Adipocyte (in vitro differentiated cells): ENCODE results near the gene MRM1.
"Not testable (repeated sequence)": the region's sequence is repeated elsewhere in the genome, so short reads cannot be mapped to it uniquely, and the experiment has no call there.

Source experiments
- DNase-seq: peaks from one replicate; pipeline ENCODE4 v3.0.0-alpha.2; 2015; ENCODE audit warnings: low read depth
- H3K27me3 ChIP-seq: replicated peaks from 2 replicates; pipeline ENCODE4 v1.7.0; 2013; ENCODE audit warnings: mild to moderate bottlenecking, low read length, moderate library complexity; ENCODE audit not compliant: control insufficient read depth, insufficient read depth
- H3K36me3 ChIP-seq: 2 replicates; pipeline ENCODE4 v1.7.0; 2013; ENCODE audit warnings: low read length, mild to moderate bottlenecking, moderate library complexity; ENCODE audit not compliant: control insufficient read depth, insufficient read depth, severe bottlenecking
- H3K4me1 ChIP-seq: 2 replicates; pipeline ENCODE4 v1.7.0; 2013; ENCODE audit warnings: mild to moderate bottlenecking, low read length, moderate library complexity; ENCODE audit not compliant: control insufficient read depth, insufficient read depth
- H3K4me3 ChIP-seq: 2 replicates; pipeline ENCODE4 v1.7.0; 2013; ENCODE audit warnings: mild to moderate bottlenecking, low read length, moderate library complexity
- H3K9ac ChIP-seq: 2 replicates; pipeline ENCODE4 v1.7.0; 2013; ENCODE audit warnings: mild to moderate bottlenecking, low read length, moderate library complexity
- H3K9me3 ChIP-seq: 2 replicates; pipeline ENCODE4 v1.7.0; 2013; ENCODE audit warnings: mild to moderate bottlenecking, low read length, moderate library complexity; ENCODE audit not compliant: control insufficient read depth

Gene MRM1

DNA sequence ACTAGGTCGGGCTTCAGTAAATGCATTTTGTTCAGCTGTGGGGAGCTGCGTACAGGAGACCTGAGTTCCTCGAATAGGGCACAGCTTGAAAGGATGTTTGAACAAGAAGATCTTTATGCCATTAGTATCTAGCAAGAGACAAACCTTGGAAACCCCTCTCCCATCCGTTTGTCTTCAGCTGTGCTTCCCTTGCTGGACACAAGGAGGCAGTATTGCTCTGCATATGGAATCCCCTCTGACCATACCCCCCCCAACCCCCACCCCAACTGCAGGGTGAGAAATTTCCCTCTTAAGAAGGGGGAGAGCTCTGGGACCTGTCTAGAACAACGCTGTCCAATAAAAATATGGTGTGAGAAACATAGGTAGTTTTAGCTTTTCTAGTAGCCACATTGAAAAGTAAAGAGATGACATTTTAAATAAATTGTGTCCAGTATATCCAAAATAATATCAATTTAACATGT lies 1.6 kb downstream of the MRM1 start:
- peak overlapping the region; percentile 92 for H3K9ac ChIP-seq
- peak overlapping the region; percentile 96 for H3K4me3 ChIP-seq
- H3K4me1 ChIP-seq, result peaks cover 16% of the 10 kb centered on the region
- DNase-seq, result peak; percentile 86
- peaks cover 16% of the 10 kb centered on the region for H3K36me3 ChIP-seq
- no peaks in the 10 kb centered on the region for H3K9me3 ChIP-seq
- no peaks in the 10 kb centered on the region for H3K27me3 ChIP-seq

DNA sequence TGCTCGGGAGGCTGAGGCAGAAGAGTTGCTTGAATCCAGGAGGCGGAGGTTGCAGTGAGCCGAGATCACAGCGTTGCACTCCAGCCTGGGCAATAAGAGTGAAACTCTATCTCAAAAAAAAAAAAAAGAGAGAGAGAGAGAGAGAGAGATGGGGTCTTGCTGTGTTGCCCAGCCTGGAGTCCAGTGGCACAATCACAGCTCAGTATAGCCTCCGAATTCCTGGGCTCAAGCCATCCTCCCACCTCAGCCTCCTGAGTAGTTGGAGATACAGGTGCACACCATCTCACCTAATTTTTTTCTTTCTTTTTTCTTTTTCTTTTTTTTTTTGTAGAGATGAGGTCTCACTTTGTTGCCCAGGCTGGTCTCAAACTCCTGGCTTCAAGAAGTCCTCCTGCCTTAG lies 3.6 kb downstream of the MRM1 start:
- H3K27me3 ChIP-seq, H3K9me3 ChIP-seq, H3K4me3 ChIP-seq, H3K9ac ChIP-seq, DNase-seq, H3K36me3 ChIP-seq: not testable (repeated sequence)
- H3K4me1 ChIP-seq, result peaks cover 25% of the 10 kb centered on the region

GRCh38 chr17:36608280-36608679 lies 6.9 kb downstream of the MRM1 start:
- DNase-seq, result no peak
- no peaks in the 10 kb centered on the region for H3K27me3 ChIP-seq
- H3K4me3 ChIP-seq, result no peak overlapping the region
- no peak overlapping the region for H3K9ac ChIP-seq
- H3K36me3 ChIP-seq, result no peaks in the 10 kb centered on the region
- H3K4me1 ChIP-seq, result peaks cover 17% of the 10 kb centered on the region
- H3K9me3 ChIP-seq, result no peaks in the 10 kb centered on the region

- Histone ChIP-seq H3K9ac (no peak overlapping the region), H3K9me3 (no peaks in the 10 kb centered on the region), H3K36me3 (no peaks in the 10 kb centered on the region), H3K4me3 (no peak overlapping the region), H3K4me1 (peaks cover 17% of the 10 kb centered on the region), H3K27me3 (no peaks in the 10 kb centered on the region)
- peak; percentile 77 for DNase-seq
These were observed 7.6 kb downstream of the MRM1 start for GRCh38 chr17:36608794-36609497.

GRCh38 chr17:36609498-36609862 lies 8.1 kb downstream of the MRM1 start:
- peaks cover 17% of the 10 kb centered on the region for H3K4me1 ChIP-seq
- DNase-seq, result no peak
- no peaks in the 10 kb centered on the region for H3K36me3 ChIP-seq
- no peaks in the 10 kb centered on the region for H3K27me3 ChIP-seq
- H3K4me3 ChIP-seq, result no peak overlapping the region
- H3K9me3 ChIP-seq, result no peaks in the 10 kb centered on the region
- H3K9ac ChIP-seq, result no peak overlapping the region

- H3K36me3 ChIP-seq, result no peaks in the 10 kb centered on the region
- no peak overlapping the region for H3K4me3 ChIP-seq
- no peaks in the 10 kb centered on the region for H3K27me3 ChIP-seq
- no peak for DNase-seq
- peaks cover 17% of the 10 kb centered on the region for H3K4me1 ChIP-seq
- H3K9me3 ChIP-seq, result no peaks in the 10 kb centered on the region
- no peak overlapping the region for H3K9ac ChIP-seq
These were observed 9.1 kb downstream of the MRM1 start for GRCh38 chr17:36610474-36610873.

- Histone ChIP-seq H3K27me3 (no peaks in the 10 kb centered on the region), H3K36me3 (no peaks in the 10 kb centered on the region), H3K4me3 (no peak overlapping the region), H3K9me3 (no peaks in the 10 kb centered on the region), H3K9ac (no peak overlapping the region), H3K4me1 (peaks cover 17% of the 10 kb centered on the region)
- peak; percentile 69 for DNase-seq
These were observed 10.1 kb downstream of the MRM1 start for GRCh38 chr17:36611345-36612072.

DNA sequence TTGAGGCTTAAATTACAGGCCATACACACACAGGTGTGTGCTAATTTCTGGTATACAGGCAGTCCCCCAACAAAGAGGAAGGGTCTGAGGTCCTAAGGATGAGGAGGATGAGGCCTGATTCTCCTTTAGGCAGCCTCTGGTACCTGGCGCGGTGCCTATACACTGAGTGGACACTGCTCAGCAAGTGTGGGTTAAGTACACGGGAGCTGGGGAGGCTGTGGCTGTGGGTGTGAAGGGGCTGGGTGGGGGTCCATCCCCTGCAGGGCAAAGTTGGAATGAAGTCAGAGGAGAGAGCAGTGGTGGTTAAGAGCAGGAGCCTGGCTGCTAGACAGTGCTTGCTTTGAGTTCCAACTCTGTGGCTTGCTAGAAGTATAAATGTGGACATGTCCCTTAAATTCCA lies 10.9 kb downstream of the MRM1 start:
- no peak for DNase-seq
- no peaks in the 10 kb centered on the region for H3K9me3 ChIP-seq
- H3K4me1 ChIP-seq, result peaks cover 17% of the 10 kb centered on the region

GRCh38 chr17:36613155-36613554 lies 11.8 kb downstream of the MRM1 start:
- H3K27me3 ChIP-seq, result no peaks in the 10 kb centered on the region
- H3K4me3 ChIP-seq, result no peak overlapping the region
- H3K9me3 ChIP-seq, result no peaks in the 10 kb centered on the region
- peaks cover 17% of the 10 kb centered on the region for H3K4me1 ChIP-seq
- H3K36me3 ChIP-seq, result no peaks in the 10 kb centered on the region
- no peak for DNase-seq
- H3K9ac ChIP-seq, result no peak overlapping the region

More for the DNA sequence above, 10.9 kb downstream of the MRM1 start:
- Histone ChIP-seq H3K27me3 (no peaks in the 10 kb centered on the region), H3K4me3 (no peak overlapping the region), H3K36me3 (no peaks in the 10 kb centered on the region), H3K9ac (no peak overlapping the region)

DNA sequence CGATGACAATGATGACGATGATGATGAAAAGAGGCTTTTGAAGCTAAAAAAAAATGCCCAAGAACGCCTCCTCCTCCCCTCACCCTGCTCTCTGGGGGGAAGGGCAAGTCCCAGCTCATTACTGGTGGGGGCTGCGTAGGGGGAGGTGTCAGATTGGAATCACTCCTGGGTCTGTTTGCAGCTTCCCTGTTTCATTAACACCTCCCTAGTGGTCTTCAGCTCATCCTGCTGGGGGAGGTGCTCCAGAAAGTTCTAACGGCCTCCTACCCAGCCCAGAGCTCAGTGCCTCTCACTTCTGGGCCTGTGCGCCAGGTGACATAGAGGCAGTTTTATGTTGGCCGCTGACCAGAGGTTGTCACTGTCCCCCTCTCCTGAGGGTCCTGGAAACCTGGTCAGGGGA lies 12.7 kb downstream of the MRM1 start:
- Histone ChIP-seq H3K4me1 (peaks cover 11% of the 10 kb centered on the region), H3K27me3 (no peaks in the 10 kb centered on the region), H3K36me3 (no peaks in the 10 kb centered on the region), H3K4me3 (no peak overlapping the region), H3K9ac (no peak overlapping the region), H3K9me3 (no peaks in the 10 kb centered on the region)
- no peak for DNase-seq

DNA sequence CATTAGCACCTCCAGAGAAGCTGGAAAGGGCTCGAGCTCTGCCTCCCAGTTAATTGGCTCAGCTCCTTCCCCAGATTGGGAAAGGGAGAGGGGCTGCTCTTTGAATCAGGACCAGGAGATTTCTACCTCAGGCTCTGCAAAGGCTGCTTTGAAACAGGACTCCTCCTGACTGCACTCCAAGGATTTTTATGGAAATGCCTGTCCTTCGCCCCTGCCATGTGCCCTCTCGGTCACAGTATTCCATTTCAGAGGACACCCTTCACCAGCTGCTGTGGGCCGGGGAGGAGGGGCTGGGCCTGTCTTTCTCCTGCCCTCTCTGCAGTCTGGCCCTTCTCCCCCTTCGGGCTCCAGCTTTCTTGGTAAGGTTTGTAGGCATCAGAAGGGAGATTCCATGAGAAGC lies 13.6 kb downstream of the MRM1 start:
- Histone ChIP-seq H3K4me1 (peaks cover 8% of the 10 kb centered on the region), H3K36me3 (no peaks in the 10 kb centered on the region), H3K4me3 (no peak overlapping the region), H3K9me3 (no peaks in the 10 kb centered on the region), H3K27me3 (no peaks in the 10 kb centered on the region), H3K9ac (no peak overlapping the region)
- no peak for DNase-seq
